ENCODE data around the gene NRIP1.

DNA sequence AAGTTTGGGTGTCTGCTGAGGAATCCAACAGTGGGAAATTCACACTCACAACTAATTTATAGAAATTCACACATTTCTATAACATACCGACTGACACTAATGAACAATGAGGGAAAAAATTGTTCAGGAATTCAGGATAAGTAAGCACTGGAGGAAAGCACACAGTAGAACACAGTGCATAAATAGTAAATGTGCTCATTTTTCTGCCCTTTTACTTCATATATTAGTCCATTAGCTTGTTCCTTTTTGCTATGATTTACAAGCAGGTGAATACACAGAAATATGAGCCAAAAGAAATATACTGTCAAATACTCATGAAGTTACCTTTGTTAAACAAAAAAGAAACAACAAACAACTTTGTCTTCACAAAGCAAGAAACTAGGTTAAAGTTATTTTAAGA lies 11.3 kb downstream of the NRIP1 start:
- TF ChIP-seq, protein P1, sequence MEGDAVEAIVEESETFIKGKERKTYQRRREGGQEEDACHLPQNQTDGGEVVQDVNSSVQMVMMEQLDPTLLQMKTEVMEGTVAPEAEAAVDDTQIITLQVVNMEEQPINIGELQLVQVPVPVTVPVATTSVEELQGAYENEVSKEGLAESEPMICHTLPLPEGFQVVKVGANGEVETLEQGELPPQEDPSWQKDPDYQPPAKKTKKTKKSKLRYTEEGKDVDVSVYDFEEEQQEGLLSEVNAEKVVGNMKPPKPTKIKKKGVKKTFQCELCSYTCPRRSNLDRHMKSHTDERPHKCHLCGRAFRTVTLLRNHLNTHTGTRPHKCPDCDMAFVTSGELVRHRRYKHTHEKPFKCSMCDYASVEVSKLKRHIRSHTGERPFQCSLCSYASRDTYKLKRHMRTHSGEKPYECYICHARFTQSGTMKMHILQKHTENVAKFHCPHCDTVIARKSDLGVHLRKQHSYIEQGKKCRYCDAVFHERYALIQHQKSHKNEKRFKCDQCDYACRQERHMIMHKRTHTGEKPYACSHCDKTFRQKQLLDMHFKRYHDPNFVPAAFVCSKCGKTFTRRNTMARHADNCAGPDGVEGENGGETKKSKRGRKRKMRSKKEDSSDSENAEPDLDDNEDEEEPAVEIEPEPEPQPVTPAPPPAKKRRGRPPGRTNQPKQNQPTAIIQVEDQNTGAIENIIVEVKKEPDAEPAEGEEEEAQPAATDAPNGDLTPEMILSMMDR (IDR thresholded peaks at IDR 0.05; ENCODE audit: low read length), result no peak
- TF ChIP-seq EZH2phosphoT487 (IDR thresholded peaks at IDR 0.05; ENCODE audit: low read length) (no peak), EZH2 (optimal IDR thresholded peaks at IDR 0.05; ENCODE audit: low read depth, low read length) (no peak)
